ENCODE data around the gene TSR3. TPM values are rescaled to one million over a fixed set of nuclear protein-coding genes. Genes with fewer than 3 reads are reported as not detected.

Gene TSR3
- total RNA-seq, 1 experiment from 2014 or later = 52.7 TPM

DNA sequence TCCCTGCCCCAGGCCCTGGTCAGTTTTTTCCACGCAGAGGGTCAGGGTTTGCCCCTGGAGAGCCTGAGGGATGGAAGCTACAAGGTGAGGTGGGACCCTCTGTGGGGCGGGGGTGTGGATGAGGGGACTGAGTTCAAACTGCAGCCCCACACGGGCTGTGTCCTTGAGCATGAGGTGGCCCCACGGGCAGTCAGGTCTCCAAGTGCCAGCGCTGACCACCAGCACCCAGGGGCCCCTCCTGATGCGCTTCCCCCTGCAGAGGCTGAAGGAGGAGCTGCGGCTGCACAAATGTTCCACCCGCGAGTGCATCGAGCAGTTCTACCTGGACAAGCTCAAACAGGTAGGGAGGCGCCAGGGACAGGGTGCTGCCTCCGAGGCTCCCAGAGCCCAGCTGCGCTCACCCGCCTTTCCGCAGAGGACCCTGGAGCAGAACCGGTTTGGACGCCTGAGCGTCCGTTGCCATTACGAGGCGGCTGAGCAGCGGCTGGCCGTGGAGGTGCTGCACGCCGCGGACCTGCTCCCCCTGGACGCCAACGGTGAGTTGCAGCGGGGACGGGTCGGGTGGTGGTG, 4.3 kb downstream of the TSR3 start:
- no peaks in the 10 kb centered on the region for H3K9me2 ChIP-seq (ENCODE audit: insufficient read depth)
- H3K4me3 ChIP-seq (replicated peaks in 1 of 2; ENCODE audit: low read depth in 1 of 2, low read length in 2 of 2) = no peak overlapping the region
- ChIA-PET RAD21 (ENCODE audit: low non-redundant PET in 1 of 2, low total read pairs in 2 of 2, uncharacterized antibody in 2 of 2, unreplicated experiment in 2 of 2) (no interaction called here), POLR2A (no interaction called here), CTCF (no interaction called here)
- TF ChIP-seq JUND (IDR thresholded peaks at IDR 0.05) (no peak), POLR2AphosphoS5 (IDR thresholded peaks at IDR 0.05; ENCODE audit: low read depth, low read length) (no peak; the same call in 1 of the 2 replicates), EZH2phosphoT487 (IDR thresholded peaks at IDR 0.05; ENCODE audit: borderline replicate concordance) (no peak), POLR2A (IDR thresholded peaks at IDR 0.05; ENCODE audit: borderline replicate concordance, extremely low read depth, insufficient read depth, insufficient read length) (no peak), YY1 (IDR thresholded peaks at IDR 0.05; ENCODE audit: extremely low read depth, insufficient replicate concordance, low read depth, low read length) (no peak), CBX3 (IDR thresholded peaks at IDR 0.05; ENCODE audit: low read depth) (no peak), CTCF (IDR thresholded peaks at IDR 0.05 in 2 of 3, conservative IDR thresholded peaks at IDR 0.05 in 1 of 3; ENCODE audit: borderline replicate concordance in 1 of 3, insufficient read depth in 1 of 3, low read depth in 2 of 3, low read length in 2 of 3) (no peak), RAD21 (IDR thresholded peaks at IDR 0.05; ENCODE audit: low read depth) (no peak), ATF3 (IDR thresholded peaks at IDR 0.05) (no peak), CEBPB (IDR thresholded peaks at IDR 0.05; ENCODE audit: low read depth) (no peak), EZH2 (IDR thresholded peaks at IDR 0.05) (no peak), ZNF274 (IDR thresholded peaks at IDR 0.05; ENCODE audit: low read depth, low read length) (no peak), TCF7L2 (IDR thresholded peaks at IDR 0.05; ENCODE audit: borderline replicate concordance, extremely low read depth, insufficient read depth, insufficient read length) (no peak), FOSL1 (IDR thresholded peaks at IDR 0.05; ENCODE audit: low read depth) (no peak), SIN3A (IDR thresholded peaks at IDR 0.05; ENCODE audit: low read depth) (no peak), SRF (IDR thresholded peaks at IDR 0.05; ENCODE audit: low read depth) (no peak), ZFX (IDR thresholded peaks at IDR 0.05) (no peak)
- TF ChIP-seq, protein P1, sequence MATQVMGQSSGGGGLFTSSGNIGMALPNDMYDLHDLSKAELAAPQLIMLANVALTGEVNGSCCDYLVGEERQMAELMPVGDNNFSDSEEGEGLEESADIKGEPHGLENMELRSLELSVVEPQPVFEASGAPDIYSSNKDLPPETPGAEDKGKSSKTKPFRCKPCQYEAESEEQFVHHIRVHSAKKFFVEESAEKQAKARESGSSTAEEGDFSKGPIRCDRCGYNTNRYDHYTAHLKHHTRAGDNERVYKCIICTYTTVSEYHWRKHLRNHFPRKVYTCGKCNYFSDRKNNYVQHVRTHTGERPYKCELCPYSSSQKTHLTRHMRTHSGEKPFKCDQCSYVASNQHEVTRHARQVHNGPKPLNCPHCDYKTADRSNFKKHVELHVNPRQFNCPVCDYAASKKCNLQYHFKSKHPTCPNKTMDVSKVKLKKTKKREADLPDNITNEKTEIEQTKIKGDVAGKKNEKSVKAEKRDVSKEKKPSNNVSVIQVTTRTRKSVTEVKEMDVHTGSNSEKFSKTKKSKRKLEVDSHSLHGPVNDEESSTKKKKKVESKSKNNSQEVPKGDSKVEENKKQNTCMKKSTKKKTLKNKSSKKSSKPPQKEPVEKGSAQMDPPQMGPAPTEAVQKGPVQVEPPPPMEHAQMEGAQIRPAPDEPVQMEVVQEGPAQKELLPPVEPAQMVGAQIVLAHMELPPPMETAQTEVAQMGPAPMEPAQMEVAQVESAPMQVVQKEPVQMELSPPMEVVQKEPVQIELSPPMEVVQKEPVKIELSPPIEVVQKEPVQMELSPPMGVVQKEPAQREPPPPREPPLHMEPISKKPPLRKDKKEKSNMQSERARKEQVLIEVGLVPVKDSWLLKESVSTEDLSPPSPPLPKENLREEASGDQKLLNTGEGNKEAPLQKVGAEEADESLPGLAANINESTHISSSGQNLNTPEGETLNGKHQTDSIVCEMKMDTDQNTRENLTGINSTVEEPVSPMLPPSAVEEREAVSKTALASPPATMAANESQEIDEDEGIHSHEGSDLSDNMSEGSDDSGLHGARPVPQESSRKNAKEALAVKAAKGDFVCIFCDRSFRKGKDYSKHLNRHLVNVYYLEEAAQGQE (IDR thresholded peaks at IDR 0.05; ENCODE audit: low read depth) = no peak
- TF ChIP-seq, protein P2, sequence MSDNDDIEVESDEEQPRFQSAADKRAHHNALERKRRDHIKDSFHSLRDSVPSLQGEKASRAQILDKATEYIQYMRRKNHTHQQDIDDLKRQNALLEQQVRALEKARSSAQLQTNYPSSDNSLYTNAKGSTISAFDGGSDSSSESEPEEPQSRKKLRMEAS (IDR thresholded peaks at IDR 0.05) = no peak
- TF ChIP-seq, protein P3, sequence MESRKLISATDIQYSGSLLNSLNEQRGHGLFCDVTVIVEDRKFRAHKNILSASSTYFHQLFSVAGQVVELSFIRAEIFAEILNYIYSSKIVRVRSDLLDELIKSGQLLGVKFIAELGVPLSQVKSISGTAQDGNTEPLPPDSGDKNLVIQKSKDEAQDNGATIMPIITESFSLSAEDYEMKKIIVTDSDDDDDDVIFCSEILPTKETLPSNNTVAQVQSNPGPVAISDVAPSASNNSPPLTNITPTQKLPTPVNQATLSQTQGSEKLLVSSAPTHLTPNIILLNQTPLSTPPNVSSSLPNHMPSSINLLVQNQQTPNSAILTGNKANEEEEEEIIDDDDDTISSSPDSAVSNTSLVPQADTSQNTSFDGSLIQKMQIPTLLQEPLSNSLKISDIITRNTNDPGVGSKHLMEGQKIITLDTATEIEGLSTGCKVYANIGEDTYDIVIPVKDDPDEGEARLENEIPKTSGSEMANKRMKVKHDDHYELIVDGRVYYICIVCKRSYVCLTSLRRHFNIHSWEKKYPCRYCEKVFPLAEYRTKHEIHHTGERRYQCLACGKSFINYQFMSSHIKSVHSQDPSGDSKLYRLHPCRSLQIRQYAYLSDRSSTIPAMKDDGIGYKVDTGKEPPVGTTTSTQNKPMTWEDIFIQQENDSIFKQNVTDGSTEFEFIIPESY (IDR thresholded peaks at IDR 0.05; ENCODE audit: extremely low read depth, insufficient replicate concordance, low read length) = no peak
- no peaks in the 10 kb centered on the region for H3K27me3 ChIP-seq (ENCODE audit: insufficient read depth, low read length)
- no TSS peak for BruUV-seq (replicated peaks)
- no peak overlapping the region for H3K9ac ChIP-seq (ENCODE audit: low read length)
- H3K79me2 ChIP-seq (ENCODE audit: insufficient read depth, low read length) = peaks cover 23% of the 10 kb centered on the region
- ATAC-seq (no peak), DNase-seq (ENCODE audit: low read depth, low spot score) (no peak)
- peaks cover 0 to 9% of the 10 kb centered on the region in 2 experiments; a peak in 1 of 4 replicates for H3K36me3 ChIP-seq (ENCODE audit: control insufficient read depth in 1 of 2, insufficient read depth in 2 of 2, low read length in 2 of 2)
- H3K4me1 ChIP-seq (ENCODE audit: control insufficient read depth in 1 of 2, insufficient read depth in 2 of 2, low read length in 2 of 2) = peaks cover 12 to 22% of the 10 kb centered on the region in 2 experiments
- no peak overlapping the region for H3K4me2 ChIP-seq (ENCODE audit: low read length)
- no peak overlapping the region for H3K27ac ChIP-seq (ENCODE audit: low read depth, low read length)
- H4K20me1 ChIP-seq (ENCODE audit: insufficient read depth) = no peaks in the 10 kb centered on the region
- intact Hi-C loops (cut with micrococcal nuclease) = no loop called here
- H3K9me3 ChIP-seq (ENCODE audit: control insufficient read depth in 1 of 2, insufficient read depth in 1 of 2, low read depth in 1 of 2, low read length in 2 of 2) = no peaks in the 10 kb centered on the region
- no peak overlapping the region for H2AFZ ChIP-seq (ENCODE audit: low read depth, low read length, poor library complexity, severe bottlenecking)
